HS-5 (cell line): Measurements from ENCODE around the gene KRT12.
"Not testable (repeated sequence)": the region's sequence is repeated elsewhere in the genome, so short reads cannot be mapped to it uniquely, and the experiment has no call there.

Experiments
- DNase-seq: peaks from one replicate; pipeline ENCODE4 v3.0.0-alpha.2; 2012; ENCODE audit warnings: low read depth

KRT12 gene

DNA sequence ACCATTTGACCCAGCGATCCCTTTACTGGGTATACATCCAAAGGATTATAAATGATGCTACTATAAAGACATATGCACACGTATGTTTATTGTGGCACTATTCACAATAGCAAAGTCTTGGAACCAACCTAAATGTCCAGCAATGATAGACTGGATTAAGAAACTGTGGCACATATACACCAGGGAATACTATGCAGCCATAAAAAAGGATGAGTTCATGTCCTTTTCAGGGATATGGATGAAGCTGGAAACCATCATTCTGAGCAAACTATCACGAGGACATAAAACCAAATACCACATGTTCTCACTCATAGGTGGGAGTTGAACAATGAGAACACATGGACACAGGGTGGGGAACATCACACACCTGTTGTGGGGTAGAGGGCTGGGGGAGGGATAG lies 52.4 kb downstream of the KRT12 start:
- not testable (repeated sequence) for DNase-seq

GRCh38 chr17:40813804-40814203 lies 53.2 kb downstream of the KRT12 start:
- DNase-seq, result no peak

- DNase-seq, result no peak
Measured at GRCh38 chr17:40812639-40813038, 54.4 kb downstream of the KRT12 start.
